Neural progenitor cell (in vitro differentiated cells): Measurements from ENCODE around the gene ATXN7L1. TPM values are rescaled to one million over a fixed set of nuclear protein-coding genes. Genes with fewer than 3 reads are reported as not detected.

Experiments used
- DNase-seq: peaks from one replicate; pipeline ENCODE4 v3.0.0-alpha.2; 2016; ENCODE audit warnings: low spot score
- H2AFZ ChIP-seq: fragments of 200-600 bp; sonication (generic); replicated peaks from 2 replicates; pipeline ENCODE4 v1.6.1; 2016; ENCODE audit warnings: antibody characterized with exemption
- H3F3A ChIP-seq: fragments of 200-600 bp; sonication (generic); 2 replicates; pipeline ENCODE4 v1.6.1; 2016; ENCODE audit warnings: antibody characterized with exemption, low read depth
- H3K27ac ChIP-seq: fragments of 200-600 bp; sonication (generic); 2 replicates; pipeline ENCODE4 v1.5.1; 2016; ENCODE audit warnings: mild to moderate bottlenecking
- H3K27me3 ChIP-seq: fragments of 200-600 bp; sonication (generic); 2 replicates; pipeline ENCODE4 v1.6.1; 2016; ENCODE audit warnings: mild to moderate bottlenecking, moderate library complexity
- H3K36me3 ChIP-seq: fragments of 200-600 bp; sonication (generic); 2 replicates; pipeline ENCODE4 v1.5.1; 2016
- H3K4me1 ChIP-seq: fragments of 200-600 bp; sonication (generic); 2 replicates; pipeline ENCODE4 v1.6.1; 2016; ENCODE audit warnings: mixed run types
- H3K4me2 ChIP-seq: fragments of 200-600 bp; sonication (generic); 2 replicates; pipeline ENCODE4 v1.6.1; 2016
- H3K4me3 ChIP-seq: fragments of 200-600 bp; sonication (generic); 2 replicates; pipeline ENCODE4 v1.5.1; 2016
- H3K79me2 ChIP-seq: fragments of 200-600 bp; sonication (generic); 2 replicates; pipeline ENCODE4 v1.6.1; 2016; ENCODE audit warnings: low read depth
- H3K9ac ChIP-seq: fragments of 200-600 bp; sonication (generic); 2 replicates; pipeline ENCODE4 v1.6.1; 2016
- H3K9me3 ChIP-seq: fragments of 200-600 bp; sonication (generic); 2 replicates; pipeline ENCODE4 v1.5.1; 2016; ENCODE audit warnings: low read depth
- H4K20me1 ChIP-seq: fragments of 200-600 bp; sonication (generic); 2 replicates; pipeline ENCODE4 v1.6.1; 2016; ENCODE audit warnings: low read depth
- H3K27ac Mint-ChIP-seq: 3 replicates; pipeline ENCODE4 v1.8.0; 2021; ENCODE audit warnings: mixed read lengths
- H3K27me3 Mint-ChIP-seq: 2 replicates; pipeline ENCODE4 v1.8.0; 2022; ENCODE audit warnings: low read depth, mild to moderate bottlenecking, inconsistent platforms, moderate library complexity, mixed read lengths; ENCODE audit not compliant: insufficient read depth
- H3K36me3 Mint-ChIP-seq: 3 replicates; pipeline ENCODE4 v1.8.0; 2021; ENCODE audit warnings: mixed read lengths
- H3K4me1 Mint-ChIP-seq: 3 replicates; pipeline ENCODE4 v1.8.0; 2021; ENCODE audit warnings: mixed read lengths
- H3K4me3 Mint-ChIP-seq: 3 replicates; pipeline ENCODE4 v1.8.0; 2021; ENCODE audit warnings: mild to moderate bottlenecking, moderate library complexity, mixed read lengths
- H3K9me3 Mint-ChIP-seq: 3 replicates; pipeline ENCODE4 v1.8.0; 2020; ENCODE audit warnings: mixed read lengths
- CTCF ChIP-seq: fragments of 200-600 bp; sonication (generic); IDR thresholded peaks from 2 replicates; pipeline ENCODE4 v1.5.1; 2017; ENCODE audit warnings: antibody characterized with exemption, mild to moderate bottlenecking
- EZH2 ChIP-seq: fragments of 200-600 bp; sonication (generic); IDR thresholded peaks from 2 replicates; pipeline ENCODE4 v1.6.1; 2017; ENCODE audit warnings: antibody characterized with exemption, mild to moderate bottlenecking, moderate library complexity
- EZH2phosphoT487 ChIP-seq: fragments of 200-600 bp; sonication (generic); IDR thresholded peaks from 2 replicates; pipeline ENCODE4 v1.6.1; 2017; ENCODE audit warnings: antibody characterized with exemption
- total RNA-seq: library from RNA; depleted of rRNA; stranded (reverse); fragments of >200 nt; gene quantifications from 2 replicates; pipeline ENCODE4 v1.2.3, GENCODE V29; 2015; ENCODE audit warnings: low replicate concordance

ATXN7L1 gene
- total RNA-seq, 1 donor from 2014 or later: 5.9 TPM

GRCh38 chr7:105878746-105879605, 2.6 kb upstream of the ATXN7L1 start:
- H3K4me1 Mint-ChIP-seq: peaks cover 31% of the 10 kb centered on the region
- peaks cover 5% of the 10 kb centered on the region for H3K27me3 Mint-ChIP-seq
- Histone ChIP-seq H3K27ac (no peak overlapping the region), H3K9me3 (no peaks in the 10 kb centered on the region), H3K27me3 (peaks cover 25% of the 10 kb centered on the region), H3F3A (peaks cover 14% of the 10 kb centered on the region), H2AFZ (no peak overlapping the region), H3K4me3 (no peak overlapping the region), H3K9ac (no peak overlapping the region), H3K79me2 (peaks cover 16% of the 10 kb centered on the region), H3K4me2 (peak overlapping the region; percentile 100), H3K36me3 (no peaks in the 10 kb centered on the region), H3K4me1 (peaks cover 20% of the 10 kb centered on the region), H4K20me1 (peaks cover 4% of the 10 kb centered on the region)
- peaks cover 4% of the 10 kb centered on the region for H3K36me3 Mint-ChIP-seq
- peak overlapping the region; percentile 93 for H3K4me3 Mint-ChIP-seq
- no peak overlapping the region for H3K27ac Mint-ChIP-seq
- no peak for DNase-seq
- no peak for TF ChIP-seq CTCF
- no peak for TF ChIP-seq EZH2phosphoT487
- TF ChIP-seq EZH2: no peak
- H3K9me3 Mint-ChIP-seq: peaks cover 4% of the 10 kb centered on the region

- no peak overlapping the region for H3K27ac Mint-ChIP-seq
- H3K79me2 ChIP-seq: peaks cover 16% of the 10 kb centered on the region
- peaks cover 5% of the 10 kb centered on the region for H3K27me3 Mint-ChIP-seq
Observed at GRCh38 chr7:105877736-105878135, 1.3 kb upstream of the ATXN7L1 start.

DNA sequence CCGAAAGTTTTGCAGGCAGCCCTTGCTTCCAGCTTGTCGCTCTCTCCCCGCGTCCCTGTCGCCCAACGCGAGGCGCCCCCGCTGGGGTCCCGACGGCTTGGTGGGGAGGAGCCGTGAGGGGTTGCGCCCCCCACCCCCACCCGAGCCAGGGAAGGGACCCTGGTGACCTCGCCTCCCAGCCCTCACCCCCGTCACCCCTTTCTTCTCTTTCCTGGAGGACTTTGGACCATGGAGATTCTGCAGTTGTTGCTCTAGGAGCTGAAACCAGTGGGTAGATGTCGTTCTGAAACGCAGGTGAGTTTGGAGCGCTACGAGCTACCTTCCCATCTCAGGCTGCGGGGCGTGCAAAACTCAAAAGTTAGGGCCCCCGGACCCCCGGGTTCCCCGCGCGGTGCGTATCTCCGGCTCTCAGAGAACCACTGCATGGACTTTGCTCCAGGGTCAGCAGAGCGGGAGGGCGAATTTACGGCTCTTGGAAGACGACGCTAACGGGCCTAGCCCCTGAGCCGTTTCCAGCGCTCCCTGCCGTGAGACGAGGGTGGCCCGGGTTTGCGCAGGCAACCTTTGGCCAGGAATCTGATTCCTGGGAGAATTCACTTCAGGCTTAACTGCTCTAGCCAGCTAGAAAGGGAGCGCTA, 684 bp upstream of the ATXN7L1 start:
- H2AFZ ChIP-seq: peak overlapping the region; percentile 99

More at GRCh38 chr7:105877736-105878135, 1.3 kb upstream of the ATXN7L1 start:
- no peaks in the 10 kb centered on the region for H3K36me3 ChIP-seq
- H4K20me1 ChIP-seq: peaks cover 4% of the 10 kb centered on the region
- peaks cover 20% of the 10 kb centered on the region for H3K4me1 ChIP-seq
- no peak overlapping the region for H3K27ac ChIP-seq
- no peak overlapping the region for H3K9ac ChIP-seq
- DNase-seq: no peak
- H3K27me3 ChIP-seq: peaks cover 25% of the 10 kb centered on the region
- peak overlapping the region; percentile 99 for H2AFZ ChIP-seq
- peak overlapping the region; percentile 58 for H3K4me3 ChIP-seq
- H3K4me2 ChIP-seq: peak overlapping the region; percentile 100
- TF ChIP-seq EZH2 (no peak), EZH2phosphoT487 (no peak), CTCF (no peak)
- Mint-ChIP-seq H3K4me3 (peak overlapping the region; percentile 93), H3K36me3 (peaks cover 11% of the 10 kb centered on the region), H3K9me3 (no peaks in the 10 kb centered on the region), H3K4me1 (peaks cover 31% of the 10 kb centered on the region)
- no peaks in the 10 kb centered on the region for H3K9me3 ChIP-seq
- H3F3A ChIP-seq: peaks cover 14% of the 10 kb centered on the region

More for the DNA sequence above, 684 bp upstream of the ATXN7L1 start:
- Histone ChIP-seq H3K36me3 (no peaks in the 10 kb centered on the region), H3F3A (peaks cover 14% of the 10 kb centered on the region), H3K4me2 (peak overlapping the region; percentile 100), H3K9me3 (no peaks in the 10 kb centered on the region), H4K20me1 (peaks cover 4% of the 10 kb centered on the region), H3K79me2 (peaks cover 21% of the 10 kb centered on the region), H3K27ac (no peak overlapping the region), H3K4me1 (peaks cover 20% of the 10 kb centered on the region), H3K9ac (no peak overlapping the region), H3K4me3 (peak overlapping the region; percentile 58), H3K27me3 (peaks cover 25% of the 10 kb centered on the region)
- Mint-ChIP-seq H3K9me3 (no peaks in the 10 kb centered on the region), H3K36me3 (peaks cover 15% of the 10 kb centered on the region), H3K27me3 (peaks cover 5% of the 10 kb centered on the region), H3K27ac (peak overlapping the region; percentile 55), H3K4me3 (peak overlapping the region; percentile 93), H3K4me1 (peaks cover 31% of the 10 kb centered on the region)
- TF ChIP-seq EZH2phosphoT487 (peak; percentile 48), EZH2 (peak; percentile 33), CTCF (no peak)
- DNase-seq: peak; percentile 81
